Stomach (tissue), 4 donors: Measurements from ENCODE around the gene OPN1LW.
"Not testable (repeated sequence)": the region's sequence is repeated elsewhere in the genome, so short reads cannot be mapped to it uniquely, and the experiment has no call there.

ENCODE experiments used
- EP300 ChIP-seq: sonication (generic); formaldehyde crosslinking; IDR thresholded peaks from one replicate; pipeline ENCODE4 v1.6.1; 2017; ENCODE audit warnings: antibody characterized with exemption
- POLR2A ChIP-seq, 4 donors: fragments of 450-650 bp; IDR thresholded peaks; one replicate each; pipeline ENCODE4 v1.6.1; 2016; ENCODE audit warnings: antibody characterized with exemption in 4 of 4, control low read depth in 2 of 4, mild to moderate bottlenecking in 1 of 4, moderate library complexity in 1 of 4
- TF ChIP-seq, protein P1 (sequence below), 7 experiments: fragments of 450-650 bp in 4 of 7; fragments of 200-600 bp in 3 of 7; sonication (generic) in 3 of 7; IDR thresholded peaks; one replicate each; pipeline ENCODE4 v1.5.1; 2016 to 2019; ENCODE audit warnings: antibody characterized with exemption in 7 of 7, control low read depth in 2 of 7, mild to moderate bottlenecking in 1 of 7

DNA sequence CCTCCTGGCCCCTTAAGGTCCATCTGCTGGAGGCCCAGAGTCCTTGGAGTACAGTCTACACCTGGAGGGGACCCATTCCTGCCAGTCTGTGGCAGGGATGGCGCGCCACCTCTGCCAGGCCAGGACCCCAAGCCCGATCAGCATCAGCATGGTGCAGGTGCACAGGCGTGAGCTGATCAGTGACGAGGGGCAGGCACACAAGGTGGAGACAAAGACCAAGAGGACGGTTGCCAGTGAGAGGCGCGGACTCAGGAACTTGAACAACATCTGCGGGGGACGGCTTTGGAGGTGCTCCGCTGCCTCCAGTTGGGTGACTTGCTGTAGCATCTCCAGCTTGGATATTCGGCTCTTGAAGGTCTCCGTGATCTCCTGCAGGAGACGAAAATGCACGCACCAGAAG is 15.3 kb downstream of the OPN1LW start:
- TF ChIP-seq, protein P1, sequence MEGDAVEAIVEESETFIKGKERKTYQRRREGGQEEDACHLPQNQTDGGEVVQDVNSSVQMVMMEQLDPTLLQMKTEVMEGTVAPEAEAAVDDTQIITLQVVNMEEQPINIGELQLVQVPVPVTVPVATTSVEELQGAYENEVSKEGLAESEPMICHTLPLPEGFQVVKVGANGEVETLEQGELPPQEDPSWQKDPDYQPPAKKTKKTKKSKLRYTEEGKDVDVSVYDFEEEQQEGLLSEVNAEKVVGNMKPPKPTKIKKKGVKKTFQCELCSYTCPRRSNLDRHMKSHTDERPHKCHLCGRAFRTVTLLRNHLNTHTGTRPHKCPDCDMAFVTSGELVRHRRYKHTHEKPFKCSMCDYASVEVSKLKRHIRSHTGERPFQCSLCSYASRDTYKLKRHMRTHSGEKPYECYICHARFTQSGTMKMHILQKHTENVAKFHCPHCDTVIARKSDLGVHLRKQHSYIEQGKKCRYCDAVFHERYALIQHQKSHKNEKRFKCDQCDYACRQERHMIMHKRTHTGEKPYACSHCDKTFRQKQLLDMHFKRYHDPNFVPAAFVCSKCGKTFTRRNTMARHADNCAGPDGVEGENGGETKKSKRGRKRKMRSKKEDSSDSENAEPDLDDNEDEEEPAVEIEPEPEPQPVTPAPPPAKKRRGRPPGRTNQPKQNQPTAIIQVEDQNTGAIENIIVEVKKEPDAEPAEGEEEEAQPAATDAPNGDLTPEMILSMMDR (IDR thresholded peaks at IDR 0.05) = not testable (repeated sequence)
- TF ChIP-seq EP300; POLR2A (IDR thresholded peaks at IDR 0.05): not testable (repeated sequence)
